Measurements from ENCODE around the gene FBXO21. TPM values are rescaled to one million over a fixed set of nuclear protein-coding genes. Genes with fewer than 3 reads are reported as not detected.

The FBXO21 gene
- total and polyA plus RNA-seq, 2 of the 13 experiments (the other 11 are each of a cell fraction or from before 2014, with no cell fraction given) = 15.6 to 32.5 TPM

- TF ChIP-seq POLR2A (IDR thresholded peaks at IDR 0.05; ENCODE audit: insufficient read depth in 1 of 2, low read depth in 2 of 2, low read length in 2 of 2) (no peak), FOXC1 (CRISPR knock-in tag; IDR thresholded peaks at IDR 0.05; ENCODE audit: borderline replicate concordance) (no peak), ZNF747 (CRISPR knock-in tag; IDR thresholded peaks at IDR 0.05; ENCODE audit: borderline replicate concordance) (no peak), DRAP1 (CRISPR knock-in tag; IDR thresholded peaks at IDR 0.05) (no peak), NR2F2 (IDR thresholded peaks at IDR 0.05; ENCODE audit: borderline replicate concordance, low read depth) (no peak), ZFP1 (CRISPR knock-in tag; IDR thresholded peaks at IDR 0.05) (no peak), ELF3 (CRISPR knock-in tag; IDR thresholded peaks at IDR 0.05) (no peak), ISL2 (CRISPR knock-in tag; IDR thresholded peaks at IDR 0.05) (no peak)
These were observed 19.4 kb upstream of the FBXO21 start (continued) for GRCh38 chr12:117209626-117210025.

GRCh38 chr12:117208811-117209455, 18.7 kb upstream of the FBXO21 start:
- Histone ChIP-seq H3K4me2 (ENCODE audit: low read depth, low read length) (no peak overlapping the region), H3K4me1 (ENCODE audit: insufficient read depth, low read length) (no peaks in the 10 kb centered on the region), H3K36me3 (replicated peaks in 1 of 2; ENCODE audit: control insufficient read depth in 1 of 2, insufficient read depth in 2 of 2, low read length in 2 of 2) (no peaks in the 10 kb centered on the region), H3K9me3 (ENCODE audit: low read length) (no peaks in the 10 kb centered on the region), H3K79me2 (ENCODE audit: insufficient read depth, low read length) (no peaks in the 10 kb centered on the region), H3K27me3 (ENCODE audit: control insufficient read depth in 1 of 2, insufficient read depth in 2 of 2, low read length in 2 of 2) (peaks cover 4 to 28% of the 10 kb centered on the region in 2 experiments; a peak in 4 of 5 replicates), H2AFZ (ENCODE audit: low read length) (no peak overlapping the region), H3K9ac (ENCODE audit: insufficient read depth, low read depth, low read length) (no peak overlapping the region), H3K4me3 (replicated peaks in 1 of 3; ENCODE audit: insufficient read depth in 1 of 3, low read depth in 2 of 3, low read length in 3 of 3) (no peak overlapping the region), H4K20me1 (ENCODE audit: insufficient read depth, low read length) (no peaks in the 10 kb centered on the region), H3K27ac (ENCODE audit: extremely low read length, insufficient read depth, low read length) (no peak overlapping the region)
- POLR2A ChIA-PET = no interaction called here
- CTCF ChIA-PET (ENCODE audit: low intra/inter-chr PET ratio, low total read pairs) = no interaction called here
- ATAC-seq (no peak), DNase-seq (ENCODE audit: low spot score) (no peak), FAIRE-seq (no peak)
- no TSS peak for BruUV-seq (replicated peaks)
- TF ChIP-seq ZNF251 (CRISPR knock-in tag; IDR thresholded peaks at IDR 0.05) = no peak
- no peak for TF ChIP-seq XBP1 (CRISPR knock-in tag; IDR thresholded peaks at IDR 0.05)
- TF ChIP-seq RBM39 (IDR thresholded peaks at IDR 0.05; ENCODE audit: low read depth, low read length, poor library complexity, severe bottlenecking) = no peak
- no peak for TF ChIP-seq KDM6A (CRISPR knock-in tag; IDR thresholded peaks at IDR 0.05; ENCODE audit: low read depth)
- TF ChIP-seq GPN1 (CRISPR knock-in tag; IDR thresholded peaks at IDR 0.05; ENCODE audit: borderline replicate concordance) = no peak
- in situ Hi-C loops (cut with HindIII; ENCODE audit: extremely low pct_ligation_motif_present, low pct_unique_long_range_greater_than_20kb) = no loop called here
- intact Hi-C loops (cut with micrococcal nuclease; ENCODE audit: unreplicated experiment) = no loop called here
- WGBS (ENCODE audit: low lambda C conversion rate) = 65% methylated on average over 8 of the region's 13 CpGs

All from HepG2 (cell line).